SK-N-SH treated with all-trans-retinoic acid at 6 μM for 48 hours (cell line): ENCODE results near the gene ETDC.

Source experiments
- ARNTL ChIP-seq: fragments of 450-650 bp; formaldehyde crosslinking; IDR thresholded peaks from 2 replicates; pipeline ENCODE4 v1.5.0; 2020; ENCODE audit warnings: low read depth, mild to moderate bottlenecking, moderate library complexity, borderline replicate concordance
- CSDC2 ChIP-seq: fragments of 250-450 bp; sonication (Bioruptor Pico); IDR thresholded peaks from 2 replicates; pipeline ENCODE4 v1.5.0; 2020; ENCODE audit warnings: mild to moderate bottlenecking, moderate library complexity
- ESRRG ChIP-seq: fragments of 250-450 bp; sonication (Bioruptor Pico); IDR thresholded peaks from 2 replicates; pipeline ENCODE4 v1.6.1; 2021; ENCODE audit warnings: mild to moderate bottlenecking
- PATZ1 ChIP-seq: fragments of 250-450 bp; sonication (Bioruptor Pico); IDR thresholded peaks from 2 replicates; pipeline ENCODE4 v1.8.0; 2020; ENCODE audit warnings: mild to moderate bottlenecking, moderate library complexity, borderline replicate concordance
- PPARA ChIP-seq: fragments of 250-450 bp; sonication (Bioruptor Pico); IDR thresholded peaks from 2 replicates; pipeline ENCODE4 v1.5.0; 2020; ENCODE audit warnings: mild to moderate bottlenecking, borderline replicate concordance
- RARB ChIP-seq: fragments of 250-450 bp; sonication (Bioruptor Pico); IDR thresholded peaks from 2 replicates; pipeline ENCODE4 v1.8.0; 2021; ENCODE audit warnings: mild to moderate bottlenecking, moderate library complexity
- SNAI2 ChIP-seq: fragments of 250-450 bp; sonication (Bioruptor Pico); IDR thresholded peaks from 2 replicates; pipeline ENCODE4 v1.5.0; 2020; ENCODE audit warnings: mild to moderate bottlenecking, moderate library complexity
- ZC3H10 ChIP-seq: fragments of 250-450 bp; sonication (Bioruptor Pico); IDR thresholded peaks from 2 replicates; pipeline ENCODE4 v1.5.1; 2021; ENCODE audit warnings: mild to moderate bottlenecking, moderate library complexity
- ZFP3 ChIP-seq: fragments of 250-450 bp; sonication (Bioruptor Pico); IDR thresholded peaks from 2 replicates; pipeline ENCODE4 v1.5.0; 2020; ENCODE audit warnings: mild to moderate bottlenecking, moderate library complexity
- ZFP30 ChIP-seq: fragments of 450-650 bp; formaldehyde crosslinking; IDR thresholded peaks from 2 replicates; pipeline ENCODE4 v1.5.0; 2022; ENCODE audit warnings: mild to moderate bottlenecking, moderate library complexity

- TF ChIP-seq ESRRG, result no peak
- TF ChIP-seq PPARA (CRISPR knock-in tag), result no peak
- no peak for TF ChIP-seq ZFP3 (CRISPR knock-in tag)
- TF ChIP-seq RARB, result no peak
- TF ChIP-seq CSDC2 (CRISPR knock-in tag), result no peak
- TF ChIP-seq ARNTL, result no peak
- TF ChIP-seq ZFP30 (CRISPR knock-in tag), result no peak
- TF ChIP-seq PATZ1 (CRISPR knock-in tag), result no peak
- no peak for TF ChIP-seq ZC3H10 (CRISPR knock-in tag)
- TF ChIP-seq SNAI2, result no peak
Measured at GRCh38 chrX:135302269-135302873, 6.9 kb upstream of the ETDC start.
